Left lung (tissue), 14 donors: ENCODE results near the gene ZFX. TPM values are rescaled to one million over a fixed set of nuclear protein-coding genes. Genes with fewer than 3 reads are reported as not detected.

Source experiments
- ATAC-seq: fragments of 200-7000 bp; cut with Tn5 transposase; one replicate; pipeline ENCODE4 v1.9.1; 2020; ENCODE audit warnings: moderate library complexity
- DNase-seq, 4 donors: peaks; one replicate each; pipeline ENCODE4 v3.0.0-alpha.2; 2013 to 2020
- H3K27ac ChIP-seq, 2 donors: fragments of 200-600 bp; sonication (generic) in 1 of 2; one replicate each; pipeline versions ENCODE4 v1.5.0 to v1.8.0; 2020 to 2021
- H3K27me3 ChIP-seq, 2 donors: fragments of 200-600 bp; sonication (generic) in 1 of 2; one replicate each; pipeline versions ENCODE4 v1.5.0 to v1.8.0; 2020 to 2021
- H3K36me3 ChIP-seq, 2 donors: fragments of 200-600 bp; sonication (generic) in 1 of 2; one replicate each; pipeline versions ENCODE4 v1.5.0 to v1.8.0; 2020 to 2021
- H3K4me1 ChIP-seq, 2 donors: fragments of 200-600 bp; one replicate each; pipeline ENCODE4 v1.8.0; 2021
- H3K4me3 ChIP-seq, 2 donors: fragments of 200-600 bp; sonication (generic) in 1 of 2; one replicate each; pipeline versions ENCODE4 v1.5.0 to v1.8.0; 2020 to 2021; ENCODE audit warnings: mild to moderate bottlenecking in 1 of 2
- H3K9me3 ChIP-seq, 2 donors: fragments of 200-600 bp; sonication (generic) in 1 of 2; one replicate each; pipeline versions ENCODE4 v1.5.0 to v1.8.0; 2020 to 2021
- intact Hi-C, 2 donors: fragments of 100-400 bp; cut with DNase I; formaldehyde crosslinking; loops; one replicate each; pipeline versions ENCODE4 v1.11.2 to v1.14.2; 2022
- long read RNA-seq, 12 donors: library from polyadenylated mRNA in 2 of 12; unstranded in 2 of 12; transcript quantifications; one replicate each; pipeline ENCODE4 v2.0.0 and lab custom pipeline, GENCODE V29; 2019 to 2026
- polyA plus RNA-seq, 6 donors: library from polyadenylated mRNA; unstranded; fragments of 120-200 nt; gene quantifications; one replicate each; pipeline ENCODE4 v1.2.1, GENCODE V29; 2013; ENCODE audit not compliant: insufficient read length in 6 of 6
- total RNA-seq, 2 donors: library from RNA; stranded (reverse); fragmentation: NEBNext Ultra II Directional; extraction: Animal tissue kit (Norgen Biotek cat#: 25700); gene quantifications; one replicate each; pipeline ENCODE4 v1.2.1, GENCODE V29; 2021
- TF ChIP-seq, protein P1 (sequence below), 2 donors: fragments of 200-600 bp; sonication (generic) in 1 of 2; IDR thresholded peaks; one replicate each; pipeline versions ENCODE4 v1.5.0 to v1.8.0; 2021; ENCODE audit warnings: antibody characterized with exemption in 2 of 2
- donor health status: DM: no; HTN: yes; CAD: no.
- donor health status: DM: no; HTN: no; CAD: no.

Gene ZFX
- total RNA-seq: 10 to 100 TPM; 40.4 to 50.7 TPM
- polyA plus RNA-seq: 10 to 100 TPM; 29.4 to 48.2 (median 38.6) TPM
- long read RNA-seq, donor 1, partial matches to known transcripts: 5 of 7 reads
- long read RNA-seq, donor 1, other reads (novel, unspliced or antisense): 0 of 7 reads
- long read RNA-seq, donor 2, partial matches to known transcripts: 0 of 1 reads
- long read RNA-seq, donor 2, other reads (novel, unspliced or antisense): 0 of 1 reads
- long read RNA-seq, donor 3: 0 reads
- long read RNA-seq, donor 4, partial matches to known transcripts: 3 of 6 reads
- long read RNA-seq, donor 4, other reads (novel, unspliced or antisense): 3 of 6 reads
- long read RNA-seq, donor 5: 0 reads
- long read RNA-seq, donor 6: 0 reads
- long read RNA-seq, donor 7: 0 reads
- long read RNA-seq, donor 8, full-length matches to known transcripts: 1 of 1 reads
- long read RNA-seq, donor 8, partial matches to known transcripts: 0 of 1 reads
- long read RNA-seq, donor 8, other reads (novel, unspliced or antisense): 0 of 1 reads
- long read RNA-seq, donor 9: 0 reads
- long read RNA-seq, donor 10, partial matches to known transcripts: 0 of 3 reads
- long read RNA-seq, donor 10, other reads (novel, unspliced or antisense): 3 of 3 reads
- long read RNA-seq, donor 11: 0 reads
- long read RNA-seq, donor 12, full-length matches to known transcripts: 3 of 3 reads
- long read RNA-seq, donor 12, partial matches to known transcripts: 0 of 3 reads
- long read RNA-seq, donor 12, other reads (novel, unspliced or antisense): 0 of 3 reads

DNA sequence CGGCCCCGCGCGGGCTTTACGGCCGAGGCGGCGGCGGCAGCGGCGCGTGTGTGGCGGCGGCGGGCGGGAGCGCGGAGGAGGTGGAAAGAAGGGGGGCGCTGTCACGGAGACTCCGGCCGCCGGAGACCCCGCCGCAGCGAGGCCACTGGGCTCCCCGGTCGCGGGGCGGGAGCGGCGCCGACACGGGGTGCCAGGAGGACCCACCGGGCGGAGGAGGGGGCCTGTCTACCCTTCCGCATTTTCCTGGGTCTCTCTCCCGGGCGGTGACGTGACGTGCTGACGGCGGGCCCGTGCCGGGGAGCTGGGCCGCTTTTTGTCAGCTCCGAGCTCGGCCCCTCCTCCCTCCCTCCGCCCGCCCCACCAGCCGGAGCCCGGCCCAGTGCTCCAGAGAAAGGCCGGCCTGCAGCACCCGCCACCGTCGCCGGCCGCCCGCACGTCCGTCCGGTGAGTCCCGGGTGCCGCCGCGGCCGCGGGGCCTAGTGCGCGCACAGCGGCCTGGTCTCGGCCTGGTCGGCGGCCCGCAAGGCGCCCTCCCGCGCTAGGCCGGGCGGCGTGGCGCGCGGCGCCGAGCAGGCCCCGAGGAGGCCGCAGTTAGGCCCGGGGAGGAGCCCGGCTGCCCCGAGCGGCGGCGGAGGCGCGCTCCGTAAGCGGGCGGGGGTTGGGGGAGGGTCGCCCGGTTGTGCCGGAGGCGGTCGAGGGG is at the start of gene ZFX:
TSS of gene ZFX (plus strand) at position 379 of the 700 bp plus-strand sequence. CDS start 23,014 bp downstream, outside the sequence.
- Histone ChIP-seq H3K4me3 (peak within 1 kb of the TSS; percentile 59 to 72), H3K9me3 (no peaks in the 10 kb centered on the region), H3K36me3 (no peaks in the 10 kb centered on the region), H3K27ac (peak within 1 kb of the TSS; percentile 94 to 99), H3K27me3 (no peaks in the 10 kb centered on the region), H3K4me1 (peaks cover 44 to 49% of the 10 kb centered on the region in 2 donors)
- DNase-seq (peak; percentile 46 to 90 (median 80)), ATAC-seq (peak; percentile 71)
- TF ChIP-seq, protein P1, sequence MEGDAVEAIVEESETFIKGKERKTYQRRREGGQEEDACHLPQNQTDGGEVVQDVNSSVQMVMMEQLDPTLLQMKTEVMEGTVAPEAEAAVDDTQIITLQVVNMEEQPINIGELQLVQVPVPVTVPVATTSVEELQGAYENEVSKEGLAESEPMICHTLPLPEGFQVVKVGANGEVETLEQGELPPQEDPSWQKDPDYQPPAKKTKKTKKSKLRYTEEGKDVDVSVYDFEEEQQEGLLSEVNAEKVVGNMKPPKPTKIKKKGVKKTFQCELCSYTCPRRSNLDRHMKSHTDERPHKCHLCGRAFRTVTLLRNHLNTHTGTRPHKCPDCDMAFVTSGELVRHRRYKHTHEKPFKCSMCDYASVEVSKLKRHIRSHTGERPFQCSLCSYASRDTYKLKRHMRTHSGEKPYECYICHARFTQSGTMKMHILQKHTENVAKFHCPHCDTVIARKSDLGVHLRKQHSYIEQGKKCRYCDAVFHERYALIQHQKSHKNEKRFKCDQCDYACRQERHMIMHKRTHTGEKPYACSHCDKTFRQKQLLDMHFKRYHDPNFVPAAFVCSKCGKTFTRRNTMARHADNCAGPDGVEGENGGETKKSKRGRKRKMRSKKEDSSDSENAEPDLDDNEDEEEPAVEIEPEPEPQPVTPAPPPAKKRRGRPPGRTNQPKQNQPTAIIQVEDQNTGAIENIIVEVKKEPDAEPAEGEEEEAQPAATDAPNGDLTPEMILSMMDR (IDR thresholded peaks at IDR 0.05): no peak
- intact Hi-C loops: no loop called here

DNA sequence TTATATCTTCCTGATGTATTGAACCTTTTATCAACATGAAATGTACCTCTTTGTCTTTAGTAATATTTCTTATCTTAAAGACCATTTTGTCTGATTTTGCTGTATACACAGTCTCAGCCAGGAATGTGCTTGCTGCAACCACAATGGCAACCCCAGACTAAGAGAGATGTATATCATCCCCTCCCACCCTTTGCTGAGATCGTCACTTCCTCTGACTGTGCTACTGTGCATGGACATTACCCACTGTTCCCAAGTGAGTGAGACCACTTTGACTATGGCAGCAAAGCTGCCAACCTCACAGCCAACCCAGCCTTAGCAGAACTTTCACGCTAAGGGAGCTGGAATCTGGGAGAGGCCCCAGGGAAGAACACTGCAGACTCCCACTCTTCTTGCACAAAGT is 48.8 kb upstream of the ZFX start:
- intact Hi-C loops: no loop called here
- H3K27ac ChIP-seq: no peak overlapping the region

DNA sequence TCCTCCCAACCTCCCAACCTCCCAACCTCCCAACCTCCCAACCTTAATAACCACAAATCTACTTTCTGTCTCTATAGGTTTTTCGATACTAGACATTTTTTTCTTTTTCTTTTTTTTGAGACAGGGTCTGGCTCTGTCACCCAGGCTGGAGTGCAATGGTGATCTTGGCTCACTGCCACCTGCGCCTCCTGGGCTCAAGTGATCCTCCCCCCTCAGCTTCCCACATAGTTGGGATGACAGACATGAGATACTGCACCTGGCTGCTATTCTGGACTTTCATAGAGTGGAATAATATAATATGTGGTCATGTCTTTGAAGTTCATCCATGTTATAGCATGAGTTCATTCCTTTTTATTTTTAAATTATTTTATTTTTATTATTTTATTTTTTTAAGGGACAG is 39.5 kb upstream of the ZFX start:
- no peaks in the 10 kb centered on the region for H3K4me1 ChIP-seq
- TF ChIP-seq, protein P1 (IDR thresholded peaks at IDR 0.05): no peak
- no peaks in the 10 kb centered on the region for H3K27me3 ChIP-seq
- intact Hi-C loops: no loop called here
- H3K27ac ChIP-seq: no peak overlapping the region
- H3K9me3 ChIP-seq: no peaks in the 10 kb centered on the region
- no peak overlapping the region for H3K4me3 ChIP-seq
- no peak for DNase-seq
- no peak for ATAC-seq
- H3K36me3 ChIP-seq: no peaks in the 10 kb centered on the region

More for the DNA sequence above, 48.8 kb upstream of the ZFX start:
- no peaks in the 10 kb centered on the region for H3K27me3 ChIP-seq
- no peak overlapping the region for H3K4me3 ChIP-seq
- H3K9me3 ChIP-seq: no peaks in the 10 kb centered on the region
- no peak for ATAC-seq
- DNase-seq: no peak
- TF ChIP-seq, protein P1 (IDR thresholded peaks at IDR 0.05): no peak
- no peaks in the 10 kb centered on the region for H3K36me3 ChIP-seq
- no peaks in the 10 kb centered on the region for H3K4me1 ChIP-seq

DNA sequence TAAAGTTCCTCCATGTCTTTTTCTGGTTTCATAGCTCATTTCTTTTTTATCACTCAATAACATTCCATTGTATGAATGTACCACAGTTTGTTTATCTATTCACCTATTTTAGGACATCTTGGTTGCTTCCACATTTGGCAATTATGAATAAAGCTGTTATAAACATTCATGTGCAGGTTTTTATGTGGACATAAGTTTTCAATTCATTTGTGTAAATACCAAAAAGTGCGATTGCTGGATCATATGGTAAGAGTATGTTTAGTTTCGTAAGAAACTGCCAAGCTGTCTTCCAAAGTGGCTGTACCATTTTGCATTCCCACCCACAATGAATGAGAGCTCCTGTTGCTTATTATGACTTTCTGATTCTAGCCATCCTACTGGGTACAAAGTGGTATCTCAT is 36.3 kb upstream of the ZFX start:
- ATAC-seq: no peak
- TF ChIP-seq, protein P1 (IDR thresholded peaks at IDR 0.05): no peak

More for the DNA sequence above, 36.3 kb upstream of the ZFX start:
- DNase-seq: no peak
- Histone ChIP-seq H3K27me3 (no peaks in the 10 kb centered on the region), H3K9me3 (no peaks in the 10 kb centered on the region), H3K36me3 (no peaks in the 10 kb centered on the region), H3K4me3 (no peak overlapping the region), H3K27ac (no peak overlapping the region), H3K4me1 (no peaks in the 10 kb centered on the region)
- intact Hi-C loops: no loop called here
